ENCODE measurements around the gene GPRIN1. TPM values are rescaled to one million over a fixed set of nuclear protein-coding genes. Genes with fewer than 3 reads are reported as not detected.

Gene GPRIN1
- total RNA-seq, 4 donors from 2014 or later = 0.16 to 0.75 (median 0.39) TPM

GRCh38 chr5:176621661-176622079, 11.7 kb upstream of the GPRIN1 start:
- TF ChIP-seq CTCF (IDR thresholded peaks at IDR 0.05; ENCODE audit: low read depth) = no peak

- no peak for TF ChIP-seq CTCF (IDR thresholded peaks at IDR 0.05; ENCODE audit: low read depth)
Measured at GRCh38 chr5:176620333-176620981, 10.5 kb upstream of the GPRIN1 start.

GRCh38 chr5:176619569-176620332, 9.8 kb upstream of the GPRIN1 start:
- no peak for TF ChIP-seq CTCF (IDR thresholded peaks at IDR 0.05; ENCODE audit: low read depth)

- TF ChIP-seq CTCF (IDR thresholded peaks at IDR 0.05; ENCODE audit: low read depth) = no peak
Measured at GRCh38 chr5:176619203-176619568, 9.2 kb upstream of the GPRIN1 start.

GRCh38 chr5:176618783-176619182, 8.8 kb upstream of the GPRIN1 start:
- TF ChIP-seq CTCF (IDR thresholded peaks at IDR 0.05; ENCODE audit: low read depth) = no peak

- TF ChIP-seq CTCF (IDR thresholded peaks at IDR 0.05; ENCODE audit: low read depth) = no peak
Measured at GRCh38 chr5:176616511-176616910, 6.6 kb upstream of the GPRIN1 start.

- no peak for TF ChIP-seq CTCF (IDR thresholded peaks at IDR 0.05; ENCODE audit: low read depth)
Measured at GRCh38 chr5:176614805-176615478, 5.0 kb upstream of the GPRIN1 start.
